ENCODE measurements around the gene HDDC2.
"Not testable (repeated sequence)": the region's sequence is repeated elsewhere in the genome, so short reads cannot be mapped to it uniquely, and the experiment has no call there.

The HDDC2 gene

GRCh38 chr6:125306756-125307149 is 5.0 kb upstream of the HDDC2 start:
- DNase-seq = no peak

GRCh38 chr6:125304970-125305660 is 3.3 kb upstream of the HDDC2 start:
- DNase-seq = no peak

GRCh38 chr6:125303512-125303854 is 1.7 kb upstream of the HDDC2 start:
- no peak for DNase-seq

GRCh38 chr6:125302840-125303511 is 1.2 kb upstream of the HDDC2 start:
- DNase-seq = no peak

- no peak for DNase-seq
Measured at GRCh38 chr6:125300992-125301434, 754 bp downstream of the HDDC2 start.

GRCh38 chr6:125299257-125299656 is 2.5 kb downstream of the HDDC2 start:
- no peak for DNase-seq

- no peak for DNase-seq
Measured at GRCh38 chr6:125296471-125296870, 5.3 kb downstream of the HDDC2 start.

- no peak for DNase-seq
Measured at GRCh38 chr6:125294925-125295324, 6.8 kb downstream of the HDDC2 start.

GRCh38 chr6:125294036-125294435 is 7.7 kb downstream of the HDDC2 start:
- no peak for DNase-seq

GRCh38 chr6:125293587-125293986 is 8.2 kb downstream of the HDDC2 start:
- DNase-seq = no peak

GRCh38 chr6:125287718-125288117 is 14.0 kb downstream of the HDDC2 start:
- no peak for DNase-seq

- no peak for DNase-seq
Measured at GRCh38 chr6:125285936-125286335, 15.8 kb downstream of the HDDC2 start.

- no peak for DNase-seq
Measured at GRCh38 chr6:125285353-125285752, 16.4 kb downstream of the HDDC2 start.

GRCh38 chr6:125282470-125282869 is 19.3 kb downstream of the HDDC2 start:
- not testable (repeated sequence) for DNase-seq

- not testable (repeated sequence) for DNase-seq
Measured at GRCh38 chr6:125280370-125281035, 21.3 kb downstream of the HDDC2 start.

GRCh38 chr6:125279961-125280360 is 21.8 kb downstream of the HDDC2 start:
- DNase-seq = no peak

GRCh38 chr6:125277838-125278237 is 23.9 kb downstream of the HDDC2 start:
- DNase-seq = no peak

GRCh38 chr6:125275779-125276178 is 26.0 kb downstream of the HDDC2 start:
- no peak for DNase-seq

- DNase-seq = no peak
Measured at GRCh38 chr6:125274935-125275334, 26.8 kb downstream of the HDDC2 start.

GRCh38 chr6:125273965-125274364 is 27.8 kb downstream of the HDDC2 start:
- no peak for DNase-seq

- DNase-seq = no peak
Measured at GRCh38 chr6:125273251-125273650, 28.5 kb downstream of the HDDC2 start.

GRCh38 chr6:125271486-125272159 is 30.1 kb downstream of the HDDC2 start:
- DNase-seq = no peak

- no peak for DNase-seq
Measured at GRCh38 chr6:125270380-125270779, 31.4 kb downstream of the HDDC2 start.

All from T-helper 9 cell (primary cell).